Astrocyte (in vitro differentiated cells and primary cell): ENCODE data around the gene TRUB2.

Experiments
- EZH2 ChIP-seq: IDR thresholded peaks from 2 replicates; pipeline ENCODE4 v1.6.1; 2012; ENCODE audit warnings: mild to moderate bottlenecking, low read length, inconsistent platforms; ENCODE audit not compliant: insufficient read depth
- TF ChIP-seq, protein P1 (sequence below): IDR thresholded peaks from 2 replicates; pipeline ENCODE4 v1.5.1; 2011; ENCODE audit warnings: low read depth, mild to moderate bottlenecking, inconsistent platforms, low read length, moderate library complexity; ENCODE audit not compliant: insufficient read depth

DNA sequence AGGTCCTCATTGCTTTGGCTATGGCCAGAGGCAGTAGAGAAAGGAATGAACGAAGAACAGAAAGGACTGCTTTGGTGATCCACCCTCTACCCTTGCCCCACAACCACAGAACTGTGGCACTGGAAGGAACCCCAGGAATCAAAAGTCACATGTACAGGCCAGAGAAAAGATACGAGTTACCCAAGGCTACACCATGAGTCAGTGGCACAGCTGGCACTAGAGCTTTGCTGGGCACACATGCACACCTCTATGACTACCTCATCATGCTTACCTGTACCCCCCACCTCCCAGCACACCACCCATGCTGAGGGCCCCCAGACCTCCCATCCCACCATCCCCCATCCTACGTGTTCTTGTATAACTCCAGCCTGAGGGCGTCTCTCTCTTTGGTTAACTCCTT lies 59.6 kb downstream of the TRUB2 start:
- TF ChIP-seq, protein P1, sequence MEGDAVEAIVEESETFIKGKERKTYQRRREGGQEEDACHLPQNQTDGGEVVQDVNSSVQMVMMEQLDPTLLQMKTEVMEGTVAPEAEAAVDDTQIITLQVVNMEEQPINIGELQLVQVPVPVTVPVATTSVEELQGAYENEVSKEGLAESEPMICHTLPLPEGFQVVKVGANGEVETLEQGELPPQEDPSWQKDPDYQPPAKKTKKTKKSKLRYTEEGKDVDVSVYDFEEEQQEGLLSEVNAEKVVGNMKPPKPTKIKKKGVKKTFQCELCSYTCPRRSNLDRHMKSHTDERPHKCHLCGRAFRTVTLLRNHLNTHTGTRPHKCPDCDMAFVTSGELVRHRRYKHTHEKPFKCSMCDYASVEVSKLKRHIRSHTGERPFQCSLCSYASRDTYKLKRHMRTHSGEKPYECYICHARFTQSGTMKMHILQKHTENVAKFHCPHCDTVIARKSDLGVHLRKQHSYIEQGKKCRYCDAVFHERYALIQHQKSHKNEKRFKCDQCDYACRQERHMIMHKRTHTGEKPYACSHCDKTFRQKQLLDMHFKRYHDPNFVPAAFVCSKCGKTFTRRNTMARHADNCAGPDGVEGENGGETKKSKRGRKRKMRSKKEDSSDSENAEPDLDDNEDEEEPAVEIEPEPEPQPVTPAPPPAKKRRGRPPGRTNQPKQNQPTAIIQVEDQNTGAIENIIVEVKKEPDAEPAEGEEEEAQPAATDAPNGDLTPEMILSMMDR, result no peak
- TF ChIP-seq EZH2, result no peak
